NCI-H1048 (cell line): Measurements from ENCODE around the gene NLGN1.
"Not testable (repeated sequence)": the region's sequence is repeated elsewhere in the genome, so short reads cannot be mapped to it uniquely, and the experiment has no call there.

Experiments used
- DNase-seq: peaks from one replicate; lab custom pipeline; 2025; lab: John Stamatoyannopoulos, UW

The NLGN1 gene

DNA sequence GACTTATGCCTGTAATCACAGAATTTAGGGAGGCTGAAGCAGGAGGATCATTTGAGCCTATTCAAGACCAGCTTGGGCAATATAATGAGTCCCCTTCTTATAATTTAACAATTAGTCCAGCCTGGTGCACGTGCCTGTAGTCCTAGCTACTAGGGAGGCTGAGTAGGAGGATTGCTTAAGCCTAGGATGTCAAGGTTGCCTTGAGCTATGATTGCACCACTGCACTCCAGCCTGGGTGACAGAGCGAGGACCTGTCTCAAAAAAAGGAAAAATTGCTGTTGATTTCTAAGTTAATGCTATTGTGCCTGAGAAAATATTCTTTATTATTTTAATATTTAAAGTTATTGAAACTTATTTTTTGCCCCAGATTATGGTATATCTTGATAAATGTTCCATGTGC lies 159.0 kb downstream of the NLGN1 start:
- DNase-seq: no peak

DNA sequence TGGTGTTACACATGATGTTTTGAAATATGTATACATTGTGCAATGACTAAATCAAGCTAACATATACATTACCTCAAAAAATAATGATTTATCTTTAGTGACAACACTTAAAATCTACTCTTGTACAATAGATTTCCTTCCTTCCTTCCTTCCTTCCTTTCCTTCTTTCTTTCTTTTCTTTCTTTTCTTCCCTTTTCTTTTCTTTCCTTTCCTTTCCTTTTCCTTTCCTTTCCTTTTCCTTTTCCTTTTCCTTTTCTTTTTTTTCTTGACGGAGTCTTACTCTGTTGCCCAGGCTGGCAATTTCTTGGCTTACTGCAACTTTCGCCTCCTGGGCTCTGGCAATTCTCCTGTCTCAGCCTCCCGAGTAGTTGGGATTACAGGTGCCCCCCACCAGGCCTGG lies 170.5 kb downstream of the NLGN1 start:
- no peak for DNase-seq

DNA sequence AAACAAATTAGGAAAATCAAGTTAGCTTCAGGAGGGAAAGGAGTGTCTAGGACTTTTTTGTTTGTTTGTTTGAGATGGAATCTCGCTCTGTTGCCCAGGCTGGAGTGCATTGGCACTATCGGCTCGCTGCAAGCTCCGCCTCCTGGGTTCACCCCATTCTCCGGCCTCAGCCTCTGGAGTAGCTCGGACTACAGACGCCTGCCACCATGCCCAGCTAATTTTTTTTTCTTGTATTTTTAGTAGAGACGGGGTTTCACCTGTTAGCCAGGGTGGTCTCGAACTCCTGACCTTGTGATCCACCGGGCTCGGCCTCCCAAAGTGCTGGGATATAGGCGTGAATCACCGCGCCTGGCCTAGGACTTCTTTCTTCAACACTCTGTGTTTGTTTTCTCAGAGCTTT lies 171.1 kb downstream of the NLGN1 start:
- no peak for DNase-seq

DNA sequence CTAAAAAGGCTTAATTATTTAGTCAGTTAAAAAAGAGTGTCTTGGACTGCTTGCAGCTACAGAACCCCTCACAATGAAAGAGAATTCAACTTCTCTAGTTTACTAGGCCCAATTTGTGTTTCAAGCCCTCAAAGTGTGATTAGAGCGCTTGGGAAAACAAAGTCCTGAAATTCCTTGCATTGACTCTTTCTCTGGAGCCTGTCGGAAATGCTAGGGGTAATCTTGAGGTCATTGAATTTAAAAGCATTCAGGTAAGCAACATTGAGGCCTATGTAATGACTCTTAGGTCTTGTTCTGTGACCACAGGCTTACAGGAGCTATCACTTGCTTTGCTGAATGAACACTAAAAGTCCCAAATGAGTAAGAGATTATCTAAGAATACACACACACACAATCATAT lies 186.0 kb downstream of the NLGN1 start:
- no peak for DNase-seq

DNA sequence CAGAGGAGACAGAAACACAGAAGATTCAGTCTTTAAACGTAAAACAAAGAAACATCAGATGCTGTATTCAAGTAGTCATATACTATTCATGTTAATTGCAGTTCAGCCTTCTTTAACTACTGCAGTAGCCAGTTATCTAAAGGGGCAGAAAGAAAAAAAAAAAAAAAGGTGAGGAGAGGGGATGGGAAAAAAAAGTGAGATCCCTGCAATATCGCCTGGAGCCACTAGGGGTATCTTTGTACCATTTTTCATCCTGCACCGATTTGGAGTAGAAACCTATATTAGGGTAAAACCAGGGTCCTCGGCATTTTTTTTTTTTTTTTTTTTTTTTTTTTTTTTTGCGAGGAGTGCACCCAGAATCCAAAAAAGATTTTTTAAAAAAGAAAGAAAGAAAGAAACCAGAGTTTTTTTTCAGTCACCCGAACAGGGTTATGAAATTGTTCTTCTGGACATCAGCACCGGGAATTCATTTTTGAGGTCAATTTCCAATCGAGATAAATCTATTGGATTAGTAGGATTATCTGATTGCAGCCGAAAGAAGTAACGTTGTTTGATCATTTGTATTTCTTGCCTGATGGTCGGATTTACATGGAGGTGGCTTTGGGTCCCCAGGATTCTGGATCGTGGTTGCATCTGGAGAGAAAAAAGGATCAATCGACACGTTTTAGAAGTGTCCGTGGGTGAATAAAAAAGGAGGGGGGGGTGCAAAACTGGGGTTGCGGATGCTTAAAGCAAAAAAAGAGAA lies 186.7 kb downstream of the NLGN1 start:
- no peak for DNase-seq

DNA sequence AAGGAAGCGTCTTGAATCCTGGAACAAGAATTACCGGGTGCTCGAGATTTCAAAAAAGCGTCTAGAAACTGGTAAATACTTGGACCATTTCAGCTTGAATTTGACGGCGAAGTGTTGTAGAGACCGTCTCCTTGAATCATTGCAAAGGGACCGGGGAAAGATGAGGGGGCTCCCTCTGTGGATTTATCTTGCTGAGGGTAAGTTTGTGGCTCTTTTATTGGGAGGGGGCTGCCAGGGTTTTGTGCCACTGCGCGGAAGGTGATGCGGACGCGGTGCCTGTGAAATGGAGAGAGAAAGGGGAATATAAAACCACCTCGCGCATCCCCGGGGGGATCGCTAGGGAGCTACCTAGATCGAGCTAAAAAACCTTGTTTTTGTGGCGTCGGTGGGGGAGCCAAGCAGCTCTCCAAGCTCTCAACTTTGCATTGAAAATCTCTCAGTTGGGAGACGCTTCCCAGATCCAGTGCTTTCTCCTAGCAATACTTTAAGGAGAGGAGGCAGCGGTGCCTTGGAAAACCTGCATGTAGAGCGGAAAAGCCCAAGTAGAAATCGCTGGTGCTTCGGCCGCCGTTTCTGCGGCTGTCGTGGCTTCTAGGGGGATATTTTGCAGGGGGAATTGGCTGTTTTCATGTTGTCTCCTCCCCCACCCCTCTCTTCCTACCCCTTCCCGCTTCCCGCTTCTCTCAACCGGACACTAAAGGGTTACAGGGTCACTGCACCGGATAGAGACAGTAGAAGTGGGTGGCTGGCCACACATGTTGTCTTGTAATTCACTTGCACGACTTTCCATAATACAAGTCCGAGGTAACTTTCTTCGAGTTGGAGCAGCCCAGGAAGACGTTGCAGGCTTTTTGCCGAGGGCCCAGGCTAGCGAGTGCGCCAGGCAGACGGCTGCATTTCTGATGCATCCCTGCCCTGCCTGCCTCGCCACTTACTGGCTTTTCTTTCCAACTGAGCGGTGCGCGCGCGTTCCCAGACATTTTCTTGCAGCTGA lies 187.6 kb downstream of the NLGN1 start:
- DNase-seq: no peak

DNA sequence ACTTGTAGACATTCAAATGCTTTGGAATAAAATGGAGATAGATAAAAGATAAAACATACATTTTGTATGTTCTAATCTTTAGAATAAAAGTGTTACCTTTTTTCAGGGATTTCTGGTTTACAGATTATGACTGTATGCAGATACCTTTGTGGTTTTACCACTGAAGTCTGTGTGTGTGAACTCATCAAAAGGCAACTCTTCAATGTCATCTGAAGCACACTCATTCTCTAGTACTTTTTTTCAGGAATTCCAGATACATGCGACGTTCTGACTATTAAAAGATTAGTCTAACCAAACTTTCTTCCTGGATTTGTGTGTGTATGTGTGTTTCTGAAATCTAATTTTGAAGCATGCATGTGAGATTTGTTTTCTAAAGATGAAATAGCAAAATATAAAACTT lies 188.6 kb downstream of the NLGN1 start:
- no peak for DNase-seq

DNA sequence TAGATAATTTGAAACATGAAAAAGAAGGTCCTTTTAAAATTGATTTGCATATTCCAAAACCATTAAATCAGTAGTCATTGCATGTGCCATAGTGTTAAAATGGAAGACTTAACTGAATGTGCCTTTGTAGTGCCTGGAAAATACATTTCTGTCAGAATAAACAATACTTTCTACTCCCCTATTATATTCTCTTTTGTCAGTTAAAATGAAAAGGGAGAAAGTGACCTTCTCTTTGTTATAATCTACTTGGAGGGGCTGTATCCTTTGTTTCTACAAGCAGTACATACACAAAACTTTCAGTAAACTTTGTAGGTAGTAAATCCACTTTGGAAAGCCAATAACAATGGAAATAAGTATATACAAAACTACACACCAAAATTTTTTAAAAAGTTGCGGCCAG lies 189.5 kb downstream of the NLGN1 start:
- no peak for DNase-seq

DNA sequence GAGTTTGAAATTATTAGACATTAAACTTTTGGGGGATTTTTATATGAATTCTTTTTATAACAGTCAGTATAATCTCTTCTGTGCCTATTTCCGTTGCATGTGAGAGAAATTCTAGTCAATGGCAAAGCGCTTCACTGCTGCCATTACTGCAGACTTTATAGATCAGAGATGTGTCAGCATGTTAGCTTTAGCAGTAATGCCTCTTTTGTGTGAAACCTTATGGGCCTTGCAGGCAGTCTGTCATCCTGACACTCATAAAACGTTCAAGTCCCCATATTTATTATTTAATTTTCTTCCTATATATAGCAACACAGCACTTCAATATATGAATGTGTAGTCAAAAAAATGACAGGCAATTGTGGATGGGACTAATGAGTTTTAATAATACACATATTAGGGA lies 191.0 kb downstream of the NLGN1 start:
- no peak for DNase-seq

DNA sequence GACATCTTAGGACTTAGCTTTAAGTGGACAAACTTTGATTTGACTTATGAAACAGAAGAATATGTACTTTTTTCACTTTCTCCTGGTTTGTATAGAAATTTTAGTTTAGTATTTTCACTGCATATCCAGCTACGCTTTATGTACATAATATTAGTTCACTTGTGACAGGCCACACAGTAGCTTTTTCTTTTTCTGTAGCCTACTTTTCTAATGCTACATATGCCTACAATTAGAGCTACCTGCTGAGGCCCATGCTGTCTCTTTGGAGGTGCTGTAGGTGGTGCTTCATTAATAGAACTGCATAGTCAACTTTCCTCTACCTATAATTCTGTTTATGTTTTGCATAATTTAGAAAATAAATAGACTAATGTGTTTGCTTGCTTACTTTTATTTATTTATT lies 191.6 kb downstream of the NLGN1 start:
- DNase-seq: no peak

DNA sequence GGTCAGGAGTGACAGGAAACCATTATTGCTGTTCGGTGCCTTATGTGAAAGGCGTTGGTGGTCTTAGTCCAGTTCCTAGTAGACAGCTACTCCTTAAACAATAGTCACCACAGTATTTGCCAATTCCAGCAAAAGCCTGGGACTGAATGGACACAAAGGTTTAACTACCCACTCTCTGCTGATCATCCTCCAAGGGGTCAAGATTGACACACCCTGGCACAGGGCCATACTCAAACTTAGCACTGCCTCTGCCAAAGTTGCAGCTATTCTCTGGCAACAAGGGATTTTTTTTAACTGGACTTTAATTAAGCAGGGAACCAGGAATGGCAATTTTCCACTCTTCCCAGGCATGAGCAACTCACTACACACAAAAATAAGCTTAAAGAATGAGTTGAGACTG lies 193.9 kb downstream of the NLGN1 start:
- DNase-seq: no peak

DNA sequence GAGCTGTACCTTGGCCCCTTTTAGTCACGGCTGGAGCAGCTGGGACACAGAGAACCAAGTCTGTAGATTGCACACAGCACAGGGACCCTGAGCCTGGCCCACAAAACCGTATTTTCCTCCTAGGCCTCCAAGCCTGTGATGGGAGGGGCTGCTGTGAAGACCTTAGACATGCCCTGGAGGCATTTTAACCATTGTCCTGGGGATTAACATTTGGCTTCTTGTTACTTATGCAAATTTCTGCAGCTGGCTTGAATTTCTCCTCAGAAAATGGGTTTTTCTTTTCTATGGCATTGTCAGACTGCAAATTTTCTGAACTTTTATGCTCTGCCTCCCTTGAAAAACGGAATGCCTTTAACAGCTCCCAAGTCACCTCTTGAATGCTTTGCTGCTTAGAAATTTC lies 197.3 kb downstream of the NLGN1 start:
- not testable (repeated sequence) for DNase-seq

DNA sequence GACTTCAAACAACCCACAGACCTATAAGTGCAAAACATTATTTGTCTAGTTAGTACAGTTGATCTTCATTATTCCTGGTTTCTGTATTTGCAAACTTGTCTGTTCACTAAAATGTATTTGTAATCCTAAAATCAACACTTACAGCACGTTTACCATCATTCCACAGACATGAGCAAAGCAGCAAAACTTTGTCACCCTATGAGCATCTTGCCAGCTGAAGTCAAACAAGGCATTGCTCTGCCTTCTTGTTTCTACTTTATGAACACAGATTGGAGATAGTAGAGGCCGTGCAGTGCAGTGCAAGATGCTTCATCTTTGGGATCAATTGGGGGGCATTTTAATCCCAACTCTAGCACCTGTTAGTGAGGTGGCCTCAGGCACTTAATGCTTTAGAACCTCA lies 202.1 kb downstream of the NLGN1 start:
- no peak for DNase-seq

DNA sequence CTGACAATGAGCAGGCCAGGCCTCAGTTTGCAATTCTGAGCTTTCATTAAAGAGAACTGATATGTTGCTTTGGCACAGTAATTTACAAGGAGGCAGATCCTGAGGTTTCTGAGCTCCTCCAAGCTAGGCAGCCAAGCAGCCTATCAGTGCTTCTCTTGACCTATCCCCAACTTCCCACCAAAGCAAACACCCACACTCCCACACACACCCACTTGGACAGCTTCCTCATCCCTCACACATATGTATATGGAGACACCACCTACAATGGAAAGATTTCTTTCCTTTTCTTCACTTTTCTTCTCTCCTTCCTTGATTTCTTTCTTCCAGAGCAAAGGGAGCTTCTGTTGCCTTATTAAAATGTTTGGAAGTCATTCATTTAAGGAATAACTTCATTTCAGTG lies 217.0 kb downstream of the NLGN1 start:
- DNase-seq: no peak

DNA sequence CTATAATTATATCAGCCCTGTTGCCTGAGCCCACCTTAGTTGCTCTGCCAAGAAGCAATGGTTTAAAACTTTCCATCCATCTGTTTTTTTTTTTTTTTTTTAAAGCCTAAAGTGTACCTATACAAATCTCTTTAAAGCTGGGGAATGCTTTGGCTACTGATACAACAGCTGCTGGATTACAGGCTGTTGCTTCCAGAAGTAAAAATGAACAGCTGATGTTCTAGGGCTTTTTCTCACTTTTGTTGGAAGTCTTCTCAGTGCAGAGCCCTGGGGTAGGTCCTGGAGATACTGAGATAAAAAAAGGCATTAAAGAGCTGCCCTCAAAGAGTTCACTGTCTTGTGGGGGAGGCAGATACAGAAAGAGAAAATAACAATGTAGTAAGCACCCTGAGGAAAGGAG lies 218.1 kb downstream of the NLGN1 start:
- no peak for DNase-seq

DNA sequence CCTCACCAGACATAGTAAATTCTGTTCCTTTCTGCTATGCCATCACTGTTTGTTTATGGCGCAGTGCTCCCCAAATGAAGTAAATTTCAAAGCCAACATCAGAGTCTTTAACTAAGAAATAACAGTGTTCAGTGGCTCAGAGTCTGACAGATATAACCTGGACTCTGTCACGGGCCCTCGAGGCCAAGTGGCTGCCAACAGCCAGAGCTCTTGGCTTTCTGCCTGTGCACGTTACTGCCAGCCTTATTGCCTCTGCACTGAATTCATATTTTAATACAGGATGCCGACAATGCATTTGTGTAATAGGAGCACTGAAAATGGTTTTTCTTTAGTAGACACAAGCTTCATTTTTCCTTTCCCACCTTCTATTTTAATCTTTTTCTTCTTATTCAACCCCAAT lies 219.9 kb downstream of the NLGN1 start:
- no peak for DNase-seq

DNA sequence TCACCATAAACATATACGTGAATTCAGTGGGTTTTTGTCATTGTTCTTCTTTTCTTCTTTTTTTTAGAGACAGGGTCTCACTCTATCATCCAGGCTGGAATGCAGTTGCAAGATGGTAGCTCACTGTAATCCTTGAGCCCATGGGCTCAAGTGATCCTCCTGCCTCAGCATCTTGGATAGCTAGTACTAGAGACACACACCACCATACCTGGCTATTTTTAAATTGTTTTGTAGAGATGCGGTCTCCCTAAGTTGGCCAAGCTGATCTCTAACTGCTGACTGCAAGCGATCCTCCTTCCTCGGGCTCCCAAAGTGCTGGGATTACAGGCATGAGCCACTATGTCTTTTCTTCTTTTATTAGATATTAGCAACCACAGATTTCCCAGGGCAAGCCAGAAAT lies 220.6 kb downstream of the NLGN1 start:
- DNase-seq: no peak

DNA sequence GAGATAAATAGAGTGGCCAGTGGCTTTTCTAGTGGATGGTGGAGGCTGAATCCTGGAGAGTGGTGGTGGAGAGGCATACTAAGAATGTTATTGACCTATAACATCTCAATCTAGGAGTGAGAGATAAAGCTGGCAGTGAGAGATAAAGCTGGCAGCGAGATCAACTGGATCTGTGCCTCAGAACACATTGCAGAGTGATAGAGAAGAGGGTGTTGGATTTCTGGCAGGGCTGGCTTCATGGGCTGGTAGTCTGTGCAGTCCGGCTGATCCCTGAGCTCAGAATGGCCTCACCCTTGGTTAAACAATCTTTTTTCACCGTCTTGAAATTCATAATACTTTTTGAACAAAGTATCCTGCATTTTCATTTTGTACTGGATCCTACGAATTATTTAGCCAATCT lies 221.2 kb downstream of the NLGN1 start:
- DNase-seq: no peak

DNA sequence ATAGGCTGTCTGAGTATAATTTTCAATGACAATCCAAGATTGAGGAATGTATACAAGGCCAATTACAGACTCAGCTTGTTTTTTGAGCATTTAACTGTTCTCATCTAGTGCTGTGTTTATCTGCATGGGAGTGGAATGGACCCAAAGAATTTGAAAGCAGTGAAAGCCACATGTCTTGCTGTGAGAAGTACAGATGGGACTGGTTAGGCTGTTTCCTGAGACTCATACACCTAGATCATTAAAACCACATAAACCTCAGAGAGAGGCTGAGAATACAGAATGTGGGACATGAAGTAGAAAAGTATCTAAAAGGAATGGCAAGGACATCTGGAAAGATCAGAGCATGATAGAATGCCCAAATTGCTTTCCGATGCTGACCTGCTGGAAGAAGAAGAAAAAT lies 224.6 kb downstream of the NLGN1 start:
- no peak for DNase-seq

DNA sequence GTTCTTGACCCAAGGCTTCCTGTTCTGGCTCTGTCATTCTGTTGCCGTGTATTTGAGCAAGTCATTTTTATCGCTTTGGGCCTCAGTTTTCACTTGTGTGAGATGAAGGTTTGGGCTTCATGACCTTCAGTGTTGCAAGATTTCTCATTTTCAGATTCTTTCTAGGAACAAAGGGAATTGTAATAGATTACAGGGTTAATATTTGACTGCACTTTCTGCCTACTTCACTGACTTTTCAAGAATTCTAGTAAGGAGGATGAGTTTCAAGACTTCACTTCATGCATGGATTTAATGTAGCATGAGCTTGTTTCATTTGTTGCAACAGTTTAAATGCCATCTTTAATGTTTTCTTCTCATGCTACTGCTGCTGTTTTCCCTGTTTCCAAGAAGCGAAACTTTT lies 226.5 kb downstream of the NLGN1 start:
- no peak for DNase-seq

DNA sequence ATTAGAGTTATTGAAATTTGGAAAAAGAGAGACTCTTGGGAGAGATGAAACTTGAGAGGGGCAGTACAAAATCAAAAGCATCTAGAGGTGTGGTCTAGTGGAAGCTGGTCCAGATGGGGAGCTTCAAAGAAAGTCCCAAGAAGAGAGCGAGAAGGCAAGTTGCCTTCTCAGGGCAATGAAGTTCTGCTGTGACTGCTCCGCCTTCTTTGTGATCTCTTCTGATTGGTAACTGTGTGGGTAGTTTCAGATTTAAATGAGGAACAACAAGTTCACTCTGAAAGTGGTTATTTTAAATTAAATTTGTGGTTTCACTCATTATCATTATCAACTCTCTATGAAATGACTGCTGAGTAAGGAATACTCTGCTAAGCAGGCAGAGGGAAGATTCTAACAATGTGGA lies 233.3 kb downstream of the NLGN1 start:
- DNase-seq: no peak

DNA sequence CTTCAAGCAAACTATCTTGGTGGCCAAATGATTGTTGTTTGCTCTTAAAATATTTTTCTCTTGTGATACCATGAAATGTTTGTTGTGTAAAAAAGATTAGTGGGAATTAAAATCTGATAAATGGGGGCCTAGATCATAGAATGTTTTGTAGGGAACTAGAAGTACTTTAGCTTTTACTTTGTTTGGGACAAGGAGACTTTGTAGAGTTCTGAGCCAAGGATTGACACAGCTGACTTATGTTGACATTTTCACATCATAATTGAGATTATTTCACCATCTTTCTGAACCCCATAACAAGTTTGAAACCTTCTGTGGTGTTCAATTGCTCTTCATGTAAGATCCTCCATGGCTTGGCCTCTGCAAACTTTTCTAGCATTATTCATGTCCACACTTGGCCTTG lies 235.4 kb downstream of the NLGN1 start:
- no peak for DNase-seq

DNA sequence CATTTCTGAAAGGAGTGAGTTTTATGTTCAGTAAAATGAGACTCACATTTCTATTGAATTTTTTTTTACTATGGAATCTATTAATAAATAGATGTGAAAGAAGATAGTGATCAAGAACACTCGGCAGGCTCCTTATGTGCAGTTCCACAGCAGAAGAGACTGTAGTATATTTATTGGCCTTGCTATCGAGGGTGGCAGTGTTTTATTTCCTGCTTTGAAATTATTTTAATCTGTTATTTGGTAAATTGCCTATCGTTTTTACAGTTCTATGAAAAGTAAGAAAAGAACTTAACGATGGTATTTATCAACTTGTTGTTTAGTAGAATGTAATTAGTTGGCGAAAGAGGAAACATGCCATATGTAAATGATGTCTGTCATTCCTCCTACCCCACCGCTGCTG lies 238.3 kb downstream of the NLGN1 start:
- no peak for DNase-seq
